Endothelial cell of umbilical vein (primary cell): ENCODE results near the gene ELK3. TPM values are rescaled to one million over a fixed set of nuclear protein-coding genes. Genes with fewer than 3 reads are reported as not detected.
A peak's percentile ranks its signal among the peaks of the same experiment; 100 is the strongest.

ENCODE experiments used
- BruUV-seq: library from RNA; stranded (reverse); fragments of 400-500 nt; replicated peaks from 2 replicates; lab custom pipeline; 2021; lab: Mats Ljungman, UMichigan
- CTCF ChIA-PET: fragments of 300-600, 350-600 bp; sonication (Branson Sonifier 250); formaldehyde crosslinking; loops from one replicate; lab custom pipeline; 2021; ENCODE audit warnings: antibody characterized with exemption, inconsistent platforms; lab: Charles Lee
- POLR2A ChIA-PET: fragments of 300-600, 350-600 bp; sonication (Branson Sonifier 250); formaldehyde crosslinking; loops from one replicate; lab custom pipeline; 2021; ENCODE audit warnings: antibody characterized with exemption, inconsistent platforms; lab: Charles Lee
- DNase-seq: peaks from one replicate; pipeline ENCODE4 v3.0.0-alpha.2; 2011; ENCODE audit warnings: low read depth, low spot score
- FAIRE-seq: peaks from 2 replicates; lab custom pipeline; 2011; peaks lifted over from hg19 to GRCh38; lab: Jason Lieb, UNC
- H2AFZ ChIP-seq: 2 replicates; pipeline ENCODE4 v1.6.0; 2012; ENCODE audit warnings: low read depth, low read length, control low read depth, inconsistent platforms
- H3K27ac ChIP-seq: 2 replicates; pipeline ENCODE4 v1.5.1; 2011; ENCODE audit warnings: low read depth, mild to moderate bottlenecking, control low read depth, low read length, moderate library complexity; ENCODE audit not compliant: insufficient read depth
- H3K27me3 ChIP-seq, 2 experiments: 2 replicates each; pipeline versions ENCODE4 v1.6.0 to v1.6.1; 2011; ENCODE audit warnings: low read length in 2 of 2, mixed read lengths in 1 of 2; ENCODE audit not compliant: control insufficient read depth in 2 of 2, insufficient read depth in 2 of 2
- H3K36me3 ChIP-seq, 2 experiments: 2 replicates in 1 of 2; 3 replicates in 1 of 2; pipeline ENCODE4 v1.5.1; 2011; ENCODE audit warnings: low read length in 2 of 2, mild to moderate bottlenecking in 1 of 2, moderate library complexity in 1 of 2; ENCODE audit not compliant: control insufficient read depth in 2 of 2, insufficient read depth in 2 of 2; ENCODE audit errors: extremely low read depth in 1 of 2
- H3K4me1 ChIP-seq: 3 replicates; pipeline ENCODE4 v1.5.1; 2011; ENCODE audit warnings: mild to moderate bottlenecking, low read length; ENCODE audit not compliant: control insufficient read depth, insufficient read depth; ENCODE audit errors: extremely low read depth
- H3K4me2 ChIP-seq: 2 replicates; pipeline ENCODE4 v1.6.1; 2011; ENCODE audit warnings: low read length, control low read depth, mixed read lengths; ENCODE audit not compliant: insufficient read depth
- H3K4me3 ChIP-seq, 3 experiments: fragments of 200-600 bp in 1 of 3; sonication (generic), shearing (Covaris generic) in 1 of 3; replicated peaks in 1 of 3; 2 replicates each; pipeline ENCODE4 v1.5.1; 2011 to 2016; ENCODE audit warnings: control low read depth in 3 of 3, low read length in 3 of 3, mild to moderate bottlenecking in 2 of 3, inconsistent platforms in 1 of 3, low read depth in 1 of 3, moderate library complexity in 1 of 3; ENCODE audit not compliant: insufficient read depth in 1 of 3
- H3K79me2 ChIP-seq: 2 replicates; pipeline ENCODE4 v1.6.0; 2012; ENCODE audit warnings: low read length, inconsistent platforms; ENCODE audit not compliant: control insufficient read depth, insufficient read depth
- H3K9ac ChIP-seq: replicated peaks from 2 replicates; pipeline ENCODE3; 2011; ENCODE audit warnings: low read length, control low read depth; ENCODE audit not compliant: insufficient read depth; ENCODE audit errors: extremely low read depth
- H3K9me1 ChIP-seq: replicated peaks from 3 replicates; pipeline ENCODE4 v1.6.0; 2011; ENCODE audit warnings: mild to moderate bottlenecking, low read length; ENCODE audit not compliant: control insufficient read depth, insufficient read depth; ENCODE audit errors: extremely low read depth
- H3K9me3 ChIP-seq: replicated peaks from 2 replicates; pipeline ENCODE4 v1.5.1; 2012; ENCODE audit warnings: low read length, inconsistent platforms; ENCODE audit not compliant: control insufficient read depth, insufficient read depth
- H4K20me1 ChIP-seq: replicated peaks from 2 replicates; pipeline ENCODE3; 2011; ENCODE audit warnings: mild to moderate bottlenecking, low read length; ENCODE audit not compliant: control insufficient read depth, insufficient read depth; ENCODE audit errors: extremely low read depth
- EZH2 ChIP-seq: IDR thresholded peaks from 2 replicates; pipeline ENCODE4 v1.6.1; 2012; ENCODE audit warnings: borderline replicate concordance, low read depth, mild to moderate bottlenecking, moderate library complexity, low read length, inconsistent platforms; ENCODE audit not compliant: severe bottlenecking
- FOS ChIP-seq: IDR thresholded peaks from 2 replicates; pipeline ENCODE4 v1.6.1; 2011; ENCODE audit warnings: mild to moderate bottlenecking, low read length, moderate library complexity, borderline replicate concordance; ENCODE audit not compliant: insufficient read depth
- GATA2 ChIP-seq: IDR thresholded peaks from 2 replicates; pipeline ENCODE4 v1.7.0; 2011; ENCODE audit warnings: low read depth, mild to moderate bottlenecking, moderate library complexity, mixed read lengths, low read length; ENCODE audit not compliant: insufficient read length, insufficient read depth
- JUN ChIP-seq: IDR thresholded peaks from 2 replicates; pipeline ENCODE4 v1.6.1; 2011; ENCODE audit warnings: borderline replicate concordance, low read depth; ENCODE audit not compliant: insufficient read length, insufficient read depth
- MYC ChIP-seq: IDR thresholded peaks from one replicate; pipeline ENCODE4 v1.6.1; 2011; ENCODE audit warnings: mild to moderate bottlenecking, low read depth, low read length
- POLR2A ChIP-seq: IDR thresholded peaks from 2 replicates; pipeline ENCODE4 v1.6.1; 2012; ENCODE audit warnings: low read depth, mild to moderate bottlenecking, control low read depth, low read length
- POLR2AphosphoS5 ChIP-seq: IDR thresholded peaks from 2 replicates; pipeline ENCODE4 v1.6.1; 2012; ENCODE audit warnings: low read depth, mild to moderate bottlenecking, control low read depth, low read length, moderate library complexity; ENCODE audit not compliant: insufficient read depth
- dilution Hi-C: fragments of 300-500 bp; cut with MboI; formaldehyde crosslinking; loops from one replicate; pipeline ENCODE4 v1.15.0; 2019; ENCODE audit warnings: low sequenced_read_pairs; ENCODE audit not compliant: extremely low pct_ligation_motif_present
- intact Hi-C: fragments of 100-400 bp; cut with micrococcal nuclease; formaldehyde crosslinking; loops from one replicate; pipeline ENCODE4 v1.10.0; 2022
- polyA plus RNA-seq, 4 experiments: library from polyadenylated mRNA; depleted of rRNA in 3 of 4; stranded (reverse) in 3 of 4; unstranded in 1 of 4; fragments of >200 nt; gene quantifications; 2 replicates each; pipeline versions ENCODE4 v1.2.1 to v1.2.3, GENCODE V29; 2011 to 2012; ENCODE audit warnings: missing spikeins in 1 of 4
- total RNA-seq: library from RNA; stranded (reverse); gene quantifications from 2 replicates; pipeline ENCODE4 v1.2.3, GENCODE V29; 2021
- TF ChIP-seq, protein P1 (sequence below): IDR thresholded peaks from 2 replicates; pipeline ENCODE4 v1.6.1; 2011; ENCODE audit not compliant: insufficient read depth, insufficient read length
- TF ChIP-seq, protein P2 (sequence below), 2 donors: IDR thresholded peaks; 1 replicate in 1 of 2; 2 replicates in 1 of 2; pipeline ENCODE4 v1.5.1; 2011; ENCODE audit warnings: low read length in 2 of 2, mild to moderate bottlenecking in 2 of 2, moderate library complexity in 2 of 2, control low read depth in 1 of 2, inconsistent platforms in 1 of 2, low read depth in 1 of 2; ENCODE audit not compliant: insufficient read depth in 1 of 2; ENCODE audit errors: extremely low read depth in 1 of 2

ELK3 gene
- total and polyA plus RNA-seq, 2 donors (not counting 3 experiments of a cell fraction or from before 2014, with no cell fraction given) = 64.8 to 132 TPM

DNA sequence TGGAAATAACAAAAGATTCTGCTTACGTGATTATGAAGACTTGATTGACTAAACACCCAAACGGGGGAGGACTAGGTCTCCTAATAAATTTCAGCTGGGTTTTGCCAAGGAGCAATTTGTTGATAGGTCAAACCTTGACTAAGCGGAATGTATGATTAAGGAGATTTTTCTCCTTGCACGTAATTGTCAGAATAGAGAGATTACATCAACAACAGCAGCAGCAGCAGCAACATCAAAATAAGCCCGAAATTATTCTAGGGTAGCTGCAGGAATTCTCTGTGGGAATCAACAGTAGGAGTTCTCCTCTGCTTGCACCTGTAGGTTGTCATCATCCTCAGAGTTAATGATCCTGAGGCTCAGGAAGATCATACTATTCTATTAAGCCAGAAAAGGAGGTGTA lies 10.2 kb downstream of the ELK3 start:
- peaks cover 88% of the 10 kb centered on the region for H3K4me1 ChIP-seq
- no peak overlapping the region for H2AFZ ChIP-seq
- FAIRE-seq (no peak), DNase-seq (peak; percentile 57)
- H3K9ac ChIP-seq = no peak overlapping the region
- H3K9me3 ChIP-seq = no peaks in the 10 kb centered on the region
- intact Hi-C loops (no loop called here), dilution Hi-C loops (no loop called here)
- BruUV-seq = no TSS peak
- H3K4me3 ChIP-seq = no peak overlapping the region
- H3K36me3 ChIP-seq = peaks cover 12 to 15% of the 10 kb centered on the region in 2 experiments
- ChIA-PET CTCF (interaction anchor here (1.7 kb wide), 1 partner anchor 9 kb away, joined by 3 read pairs; no protein-coding TSS in a partner anchor), POLR2A (no interaction called here)
- H3K27me3 ChIP-seq = no peaks in the 10 kb centered on the region
- H3K79me2 ChIP-seq = peaks cover 100% of the 10 kb centered on the region
- TF ChIP-seq POLR2AphosphoS5 (no peak), POLR2A (no peak), JUN (peak; percentile 45), EZH2 (no peak)
- TF ChIP-seq, protein P1, sequence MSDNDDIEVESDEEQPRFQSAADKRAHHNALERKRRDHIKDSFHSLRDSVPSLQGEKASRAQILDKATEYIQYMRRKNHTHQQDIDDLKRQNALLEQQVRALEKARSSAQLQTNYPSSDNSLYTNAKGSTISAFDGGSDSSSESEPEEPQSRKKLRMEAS = no peak
- H3K9me1 ChIP-seq = no peaks in the 10 kb centered on the region
- peak overlapping the region; percentile 44 for H3K4me2 ChIP-seq
- peak overlapping the region; percentile 48 for H3K27ac ChIP-seq
- H4K20me1 ChIP-seq = peaks cover 11% of the 10 kb centered on the region

DNA sequence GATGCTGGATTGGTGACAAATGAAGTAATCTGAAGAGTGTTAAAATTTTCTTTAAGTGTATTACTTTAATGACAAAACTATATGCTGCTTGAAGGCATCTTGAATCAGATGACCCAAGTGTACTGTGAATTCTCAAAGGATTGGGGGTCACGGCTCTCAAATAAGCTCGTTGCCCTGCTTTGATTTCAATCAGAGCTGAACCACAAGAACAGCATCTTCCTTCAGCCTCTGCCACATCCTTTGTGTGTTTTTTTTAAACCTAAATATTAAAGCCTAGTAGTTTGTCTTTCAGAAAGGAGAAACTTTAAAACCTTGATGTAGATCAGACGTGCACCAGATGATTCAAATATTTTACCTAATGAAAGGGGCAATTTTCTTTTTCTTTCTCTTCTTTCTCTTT lies 11.7 kb downstream of the ELK3 start:
- ChIA-PET CTCF (interaction anchor here (0.9 to 1.4 kb wide), 4 partner anchors 9 to 194 kb away, joined by 3 to 6 read pairs (median 3); partner anchors contain the start of gene CDK17), POLR2A (no interaction called here)
- FAIRE-seq (no peak), DNase-seq (no peak)
- TF ChIP-seq POLR2A (no peak), GATA2 (no peak), MYC (no peak), FOS (no peak), POLR2AphosphoS5 (no peak), EZH2 (no peak), JUN (no peak)
- TF ChIP-seq, protein P2, sequence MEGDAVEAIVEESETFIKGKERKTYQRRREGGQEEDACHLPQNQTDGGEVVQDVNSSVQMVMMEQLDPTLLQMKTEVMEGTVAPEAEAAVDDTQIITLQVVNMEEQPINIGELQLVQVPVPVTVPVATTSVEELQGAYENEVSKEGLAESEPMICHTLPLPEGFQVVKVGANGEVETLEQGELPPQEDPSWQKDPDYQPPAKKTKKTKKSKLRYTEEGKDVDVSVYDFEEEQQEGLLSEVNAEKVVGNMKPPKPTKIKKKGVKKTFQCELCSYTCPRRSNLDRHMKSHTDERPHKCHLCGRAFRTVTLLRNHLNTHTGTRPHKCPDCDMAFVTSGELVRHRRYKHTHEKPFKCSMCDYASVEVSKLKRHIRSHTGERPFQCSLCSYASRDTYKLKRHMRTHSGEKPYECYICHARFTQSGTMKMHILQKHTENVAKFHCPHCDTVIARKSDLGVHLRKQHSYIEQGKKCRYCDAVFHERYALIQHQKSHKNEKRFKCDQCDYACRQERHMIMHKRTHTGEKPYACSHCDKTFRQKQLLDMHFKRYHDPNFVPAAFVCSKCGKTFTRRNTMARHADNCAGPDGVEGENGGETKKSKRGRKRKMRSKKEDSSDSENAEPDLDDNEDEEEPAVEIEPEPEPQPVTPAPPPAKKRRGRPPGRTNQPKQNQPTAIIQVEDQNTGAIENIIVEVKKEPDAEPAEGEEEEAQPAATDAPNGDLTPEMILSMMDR (IDR thresholded peaks at IDR 0.05; ENCODE audit: extremely low read depth in 1 of 2, insufficient read depth in 1 of 2, low read depth in 1 of 2, low read length in 2 of 2) = no peak
- TF ChIP-seq, protein P1 = no peak
- dilution Hi-C loops (no loop called here), intact Hi-C loops (no loop called here)
- no peak overlapping the region for H2AFZ ChIP-seq
- H3K9ac ChIP-seq = peak overlapping the region; percentile 5
- H3K9me3 ChIP-seq = no peaks in the 10 kb centered on the region
- no peak overlapping the region for H3K4me3 ChIP-seq
- no peaks in the 10 kb centered on the region for H3K9me1 ChIP-seq
- H4K20me1 ChIP-seq = peaks cover 8% of the 10 kb centered on the region
- peaks cover 100% of the 10 kb centered on the region for H3K79me2 ChIP-seq
- H3K4me1 ChIP-seq = peaks cover 90% of the 10 kb centered on the region
- H3K27me3 ChIP-seq = no peaks in the 10 kb centered on the region
- H3K36me3 ChIP-seq = peaks cover 12 to 15% of the 10 kb centered on the region in 2 experiments
- no TSS peak for BruUV-seq
- H3K27ac ChIP-seq = peak overlapping the region; percentile 31
- H3K4me2 ChIP-seq = peak overlapping the region; percentile 12
